Esophagus squamous epithelium (tissue), 4 donors: ENCODE measurements around the gene BACE1-AS.

Experiments
- CTCF ChIP-seq, 6 experiments: fragments of 450-650 bp in 4 of 6; fragments of 200-600 bp in 2 of 6; sonication (generic) in 2 of 6; IDR thresholded peaks; one replicate each; pipeline ENCODE4 v1.5.1; 2016 to 2019; ENCODE audit warnings: antibody characterized with exemption in 6 of 6, mild to moderate bottlenecking in 4 of 6, moderate library complexity in 4 of 6
- POLR2A ChIP-seq, 4 donors: fragments of 450-650 bp; IDR thresholded peaks; one replicate each; pipeline ENCODE4 v1.6.1; 2017; ENCODE audit warnings: antibody characterized with exemption in 4 of 4, mild to moderate bottlenecking in 4 of 4, moderate library complexity in 3 of 4

- no peak for TF ChIP-seq CTCF (IDR thresholded peaks at IDR 0.05)
- no peak for TF ChIP-seq POLR2A (IDR thresholded peaks at IDR 0.05)
These were observed 43.8 kb downstream of the BACE1-AS start for GRCh38 chr11:117334896-117335295.
